ENCODE results near the gene CAMK2N1.

GRCh38 chr1:20487236-20487590, 1.2 kb upstream of the CAMK2N1 start:
- no peak for TF ChIP-seq CTCF (conservative IDR thresholded peaks at IDR 0.05; ENCODE audit: low read depth, low read length)
- TF ChIP-seq EZH2 (IDR thresholded peaks at IDR 0.05; ENCODE audit: borderline replicate concordance, low read depth, low read length, poor library complexity, severe bottlenecking) = no peak
